GM20431 (cell line): Measurements from ENCODE around the gene STAM.

Experiments
- in situ Hi-C: fragments of 300-500 bp; cut with MseI, MboI; formaldehyde crosslinking; loops from one replicate; pipeline ENCODE4 v1.15.0; 2020; ENCODE audit warnings: low sequenced_read_pairs; ENCODE audit not compliant: unreplicated experiment

Gene STAM

DNA sequence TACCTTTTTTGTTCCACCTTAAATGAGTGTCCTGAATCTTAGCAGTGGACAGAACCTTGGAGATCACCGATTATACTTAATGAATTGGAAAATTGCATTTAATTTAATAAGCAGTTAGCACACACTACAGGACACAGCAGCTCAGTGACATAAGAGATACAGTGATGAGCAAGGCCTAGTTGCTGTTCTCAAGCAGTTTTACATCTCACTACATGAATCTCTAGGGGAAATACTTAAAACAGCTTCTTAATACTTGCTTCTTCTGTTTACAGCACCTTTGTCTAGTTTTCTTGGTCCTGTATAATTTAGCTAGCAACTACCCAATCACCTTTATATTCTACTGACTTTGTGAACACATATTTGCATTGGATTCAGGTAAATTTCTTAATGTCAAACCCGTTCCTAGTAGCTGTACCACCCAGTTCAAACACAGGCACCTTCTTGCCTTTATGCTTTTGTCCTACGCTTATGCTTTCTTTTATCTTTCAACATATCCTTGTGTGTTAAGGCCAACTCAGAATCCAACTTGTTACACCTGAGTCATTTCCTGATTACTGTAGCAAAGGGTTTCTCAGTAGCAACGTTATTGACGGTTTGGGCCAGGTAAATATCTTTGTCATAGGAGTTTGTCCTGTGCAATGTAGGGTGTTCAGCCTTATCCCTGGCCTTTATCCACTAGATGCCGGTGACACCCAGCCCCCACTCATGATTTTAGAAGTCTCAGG lies 1.8 kb downstream of the STAM start:
- in situ Hi-C loops, result no loop called here

DNA sequence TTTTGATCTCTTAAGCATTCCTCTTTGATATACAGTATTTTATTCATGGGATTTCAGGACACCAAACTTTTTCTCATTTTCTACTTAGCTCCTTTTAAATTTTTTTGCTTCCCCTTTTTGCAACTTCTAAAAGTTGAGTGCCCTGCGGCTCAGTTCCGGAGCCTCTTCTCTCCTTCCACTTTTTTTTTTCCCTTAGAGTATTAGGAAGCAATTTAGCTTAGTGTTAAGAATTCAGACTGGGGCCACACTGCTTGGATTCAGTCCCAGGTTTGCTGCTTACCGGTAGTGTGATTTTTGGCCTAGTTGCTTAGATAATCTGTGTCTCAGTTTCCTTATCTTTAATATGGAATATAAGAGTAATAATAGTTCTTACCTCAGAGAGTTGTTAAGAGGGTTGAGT lies 3.4 kb downstream of the STAM start:
- in situ Hi-C loops, result no loop called here

DNA sequence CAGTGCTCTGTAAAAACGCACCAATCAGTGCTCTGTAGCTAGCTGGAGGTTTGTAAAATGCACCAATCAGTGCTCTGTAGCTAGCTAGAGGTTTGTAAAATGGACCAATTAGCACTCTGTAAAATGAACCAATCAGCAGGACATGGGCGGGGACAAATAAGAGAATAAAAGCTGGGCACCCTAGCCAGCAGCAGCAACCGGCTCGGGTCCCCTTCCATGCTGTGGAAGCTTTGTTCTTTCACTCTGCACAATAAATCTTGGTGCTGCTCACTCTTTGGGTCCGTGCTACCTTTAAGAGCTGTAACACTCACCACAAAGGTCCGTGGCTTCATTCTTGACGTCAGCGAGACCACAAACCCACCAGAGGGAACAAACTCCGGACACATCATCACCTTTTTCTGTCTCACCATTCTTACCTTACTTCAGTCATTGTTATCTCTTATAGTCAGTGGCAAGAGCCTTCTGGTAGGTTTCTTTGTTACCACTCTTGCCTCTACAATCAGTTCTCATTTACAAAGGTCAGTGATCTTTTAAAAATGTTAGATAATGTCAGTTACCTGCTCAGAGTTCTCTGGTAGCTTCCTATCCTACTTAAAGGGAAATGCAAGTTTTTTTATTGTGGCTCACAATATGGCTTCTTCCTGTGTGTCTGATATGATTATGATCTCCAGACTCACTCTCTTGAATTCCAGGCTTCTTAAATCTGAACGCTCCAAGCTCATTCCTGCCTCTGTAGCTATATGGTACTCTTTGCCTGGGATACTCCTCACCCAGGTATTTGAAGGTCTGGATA lies 4.5 kb downstream of the STAM start:
- in situ Hi-C loops, result no loop called here

DNA sequence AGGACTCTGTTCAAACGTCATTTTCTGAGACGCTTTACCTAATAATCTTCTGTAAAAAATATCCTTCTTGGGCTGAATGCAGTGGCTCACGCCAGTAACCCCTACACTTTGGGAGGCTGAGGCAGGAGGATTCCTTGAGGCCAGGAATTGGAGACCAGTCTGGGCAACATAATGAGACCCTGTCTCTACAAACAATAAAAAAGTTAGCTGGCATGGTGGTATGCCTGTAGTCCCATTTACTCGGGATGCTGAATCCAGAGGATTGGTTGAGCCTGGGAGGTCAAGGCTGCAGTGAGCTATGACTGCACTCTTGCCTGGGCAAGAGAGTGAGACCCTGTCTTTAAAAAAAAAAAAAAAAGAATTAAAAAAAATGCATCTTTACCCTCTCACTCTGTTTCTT lies 5.1 kb downstream of the STAM start:
- in situ Hi-C loops, result no loop called here

DNA sequence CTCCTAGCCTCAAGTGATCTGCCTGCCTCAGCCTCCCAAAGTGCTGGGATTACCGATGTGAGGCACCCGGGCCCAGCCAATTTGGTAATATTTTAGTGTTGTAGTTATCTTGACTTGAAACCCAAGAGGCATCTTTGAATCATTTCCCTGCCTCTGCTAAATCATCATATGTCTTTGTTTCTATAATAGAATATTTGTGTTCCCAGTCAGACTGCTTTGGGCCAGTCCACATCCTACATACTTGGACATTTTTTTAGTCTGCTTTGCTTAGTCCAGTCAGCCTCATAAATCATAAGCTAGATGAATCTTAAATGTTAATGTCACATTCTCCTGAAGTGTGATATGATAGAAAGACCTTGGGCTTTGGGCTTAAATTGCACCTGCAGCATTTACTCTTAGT lies 5.9 kb downstream of the STAM start:
- in situ Hi-C loops, result no loop called here

DNA sequence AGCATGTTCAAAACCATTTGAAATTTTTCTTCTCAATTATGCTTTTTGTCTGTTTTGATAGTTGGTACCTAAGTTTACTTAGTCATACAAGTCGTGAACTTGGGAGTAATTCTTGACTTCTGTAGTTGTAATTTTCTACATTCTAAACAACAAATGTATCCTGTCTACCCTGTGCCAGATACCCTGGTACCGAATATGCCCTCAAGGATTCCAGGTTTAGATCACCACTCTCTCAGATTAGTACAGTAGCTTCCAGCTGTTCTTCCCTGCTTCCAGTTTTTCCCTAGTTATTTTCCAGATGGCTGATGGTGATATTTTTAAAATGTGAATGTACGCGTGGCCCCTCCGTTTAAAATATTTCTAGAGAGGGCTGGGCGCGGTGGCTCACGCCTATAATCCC lies 6.5 kb downstream of the STAM start:
- in situ Hi-C loops, result no loop called here

DNA sequence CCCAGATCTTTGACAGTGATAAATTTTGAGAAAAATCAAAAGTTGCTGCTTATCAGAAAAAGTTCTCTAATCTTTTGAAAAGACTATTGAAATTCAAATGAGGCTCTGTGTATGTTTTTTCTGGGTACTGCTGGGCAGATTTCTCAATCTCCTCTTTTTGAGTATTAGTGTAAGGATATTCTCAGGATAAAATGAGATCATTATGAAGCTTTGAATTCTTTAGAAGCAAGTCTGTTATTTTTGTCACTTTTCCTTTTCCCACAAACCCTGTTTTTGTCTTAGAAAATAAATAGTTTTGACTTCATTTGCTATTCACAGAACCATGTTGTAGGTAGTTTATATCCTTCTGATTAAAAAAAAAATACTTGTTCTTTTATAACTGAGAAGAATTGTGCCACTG lies 7.9 kb downstream of the STAM start:
- in situ Hi-C loops, result no loop called here

DNA sequence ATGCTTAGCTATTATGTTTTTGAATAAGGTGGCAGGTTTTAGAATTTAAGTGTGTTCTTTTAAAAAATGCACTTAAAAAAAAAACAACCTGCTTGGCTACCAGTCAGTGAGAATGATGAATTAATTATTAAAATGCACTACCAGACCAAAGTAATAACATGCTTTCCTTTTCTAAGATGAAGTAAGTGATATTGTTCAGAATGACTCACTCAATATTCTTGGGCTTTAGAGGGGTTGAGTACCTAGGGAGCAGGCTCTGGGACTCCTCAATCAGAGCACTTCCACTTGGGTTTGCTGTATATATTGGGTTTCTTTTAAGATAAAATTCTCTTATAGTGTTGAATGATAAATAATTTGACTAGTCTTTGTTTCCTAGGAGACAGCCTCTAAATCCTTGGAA lies 8.6 kb downstream of the STAM start:
- in situ Hi-C loops, result no loop called here

DNA sequence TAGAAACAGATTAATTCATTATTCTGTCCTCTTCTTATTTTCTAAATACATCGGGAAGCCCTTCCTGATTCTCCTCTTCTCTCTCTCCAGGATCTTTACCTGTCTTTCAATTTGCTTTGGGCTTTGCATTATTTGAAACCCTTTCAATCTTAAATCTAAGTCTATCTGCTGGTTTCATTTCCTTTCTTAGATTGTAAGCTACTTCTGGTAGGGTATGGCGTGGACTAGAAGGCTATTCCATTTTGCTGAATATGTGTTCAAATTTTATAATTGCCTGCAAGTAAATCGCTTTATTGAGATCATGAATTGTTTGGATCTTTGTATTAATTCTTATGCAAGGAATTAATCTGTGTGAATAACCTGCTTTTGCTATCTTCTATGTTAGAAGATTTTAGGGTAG lies 11.1 kb downstream of the STAM start:
- in situ Hi-C loops, result no loop called here

DNA sequence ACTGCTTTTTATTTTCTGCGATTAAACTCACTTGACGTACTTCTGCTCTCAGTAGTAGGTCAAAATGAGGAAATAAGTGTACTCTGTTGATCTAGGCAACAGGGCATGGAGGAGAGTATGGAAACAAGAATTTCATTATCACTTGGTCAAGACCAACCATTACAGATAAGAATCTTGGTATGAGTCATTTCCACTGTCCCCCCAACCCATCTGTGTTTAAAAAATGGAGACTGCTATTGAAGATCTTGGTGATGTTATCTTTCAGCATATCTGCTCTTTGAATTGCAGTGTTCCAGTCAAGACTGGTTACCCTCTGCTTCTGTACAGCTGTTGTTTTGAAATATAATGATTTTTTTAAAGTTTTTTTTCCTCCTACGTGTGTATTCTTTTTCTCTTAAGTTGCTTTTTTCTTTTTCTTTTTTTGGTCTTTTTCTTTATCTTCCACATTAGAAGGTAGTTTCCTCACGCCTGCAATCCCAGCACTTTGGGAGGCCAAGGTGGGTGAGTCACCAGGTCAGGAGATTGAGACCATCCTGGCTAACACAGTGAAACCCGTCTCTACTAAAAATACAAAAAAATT lies 11.7 kb downstream of the STAM start:
- in situ Hi-C loops, result no loop called here

DNA sequence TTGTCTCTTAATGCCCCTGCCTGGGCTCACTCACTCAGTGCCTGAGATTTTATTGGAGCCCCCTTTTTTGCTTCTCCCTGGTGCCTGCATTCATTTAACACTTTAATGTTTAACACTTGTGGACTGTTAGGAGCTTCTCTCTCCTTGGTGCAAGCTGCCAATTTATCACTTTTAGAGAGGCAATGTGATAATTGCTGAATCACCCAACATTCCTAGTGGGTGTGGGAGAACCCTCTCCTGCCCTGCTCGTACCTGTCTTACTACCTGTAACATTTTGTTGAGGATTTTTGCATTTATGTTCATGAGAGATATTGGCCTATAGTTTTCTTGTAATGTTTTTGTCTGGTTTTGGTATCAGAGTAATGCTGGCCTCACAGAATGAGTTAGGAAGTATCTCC lies 13.2 kb downstream of the STAM start:
- in situ Hi-C loops, result no loop called here

DNA sequence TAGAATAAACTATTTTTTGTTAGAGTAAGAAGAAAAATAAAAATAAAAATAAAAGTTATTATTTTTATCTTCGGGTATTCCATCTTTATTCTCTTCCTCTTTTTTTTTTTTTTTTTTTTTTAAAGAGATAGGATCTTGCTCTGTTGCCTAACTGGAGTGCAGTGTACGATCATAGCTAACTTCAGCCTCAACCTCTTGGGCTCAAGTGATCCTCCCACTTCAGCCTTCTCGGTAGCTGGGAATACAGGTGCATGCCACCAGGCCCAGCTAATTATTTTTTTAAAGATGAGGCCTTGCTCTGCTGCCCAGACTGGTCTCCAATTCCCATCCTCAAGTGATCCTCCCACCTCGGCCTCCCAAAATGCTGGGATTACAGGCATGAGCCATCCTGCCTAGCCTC lies 15.4 kb downstream of the STAM start:
- in situ Hi-C loops, result no loop called here

DNA sequence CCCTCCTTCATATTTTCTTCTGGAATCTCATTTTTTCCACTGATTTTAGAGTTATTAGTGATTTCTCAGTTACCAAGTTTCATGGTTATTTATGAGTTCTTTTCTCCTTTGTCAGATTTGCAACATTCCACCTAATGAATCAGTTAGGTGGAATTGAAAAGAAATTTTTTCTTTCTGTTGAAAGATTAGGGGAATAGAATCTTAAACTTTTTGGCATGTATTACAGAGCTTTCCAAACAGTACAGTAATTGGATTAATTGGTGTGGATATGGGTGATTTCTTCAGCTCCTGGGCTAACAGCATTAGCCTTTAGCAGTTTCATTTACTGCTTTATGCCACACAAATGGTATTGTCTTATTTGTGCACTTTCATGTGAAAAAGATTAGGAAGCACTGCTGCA lies 17.0 kb downstream of the STAM start:
- in situ Hi-C loops, result no loop called here

DNA sequence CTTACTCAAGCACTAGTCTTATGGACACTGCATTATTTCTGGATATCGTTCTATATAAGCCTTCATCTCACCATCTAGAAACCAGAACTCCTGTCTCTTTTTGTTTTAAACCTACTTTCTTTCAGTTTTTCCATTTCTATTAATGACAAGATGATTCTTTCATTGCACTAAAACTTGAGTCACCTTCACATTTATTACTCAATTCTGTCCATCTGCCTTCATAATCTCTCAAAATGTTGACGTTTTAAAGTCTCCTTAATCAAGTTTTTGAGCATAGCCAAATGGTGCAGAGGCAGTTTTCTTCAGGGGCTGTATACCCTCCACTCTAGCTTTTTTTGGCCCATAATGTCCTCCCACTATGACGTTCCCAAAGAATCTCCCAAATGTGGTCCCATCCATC lies 17.6 kb downstream of the STAM start:
- in situ Hi-C loops, result no loop called here

DNA sequence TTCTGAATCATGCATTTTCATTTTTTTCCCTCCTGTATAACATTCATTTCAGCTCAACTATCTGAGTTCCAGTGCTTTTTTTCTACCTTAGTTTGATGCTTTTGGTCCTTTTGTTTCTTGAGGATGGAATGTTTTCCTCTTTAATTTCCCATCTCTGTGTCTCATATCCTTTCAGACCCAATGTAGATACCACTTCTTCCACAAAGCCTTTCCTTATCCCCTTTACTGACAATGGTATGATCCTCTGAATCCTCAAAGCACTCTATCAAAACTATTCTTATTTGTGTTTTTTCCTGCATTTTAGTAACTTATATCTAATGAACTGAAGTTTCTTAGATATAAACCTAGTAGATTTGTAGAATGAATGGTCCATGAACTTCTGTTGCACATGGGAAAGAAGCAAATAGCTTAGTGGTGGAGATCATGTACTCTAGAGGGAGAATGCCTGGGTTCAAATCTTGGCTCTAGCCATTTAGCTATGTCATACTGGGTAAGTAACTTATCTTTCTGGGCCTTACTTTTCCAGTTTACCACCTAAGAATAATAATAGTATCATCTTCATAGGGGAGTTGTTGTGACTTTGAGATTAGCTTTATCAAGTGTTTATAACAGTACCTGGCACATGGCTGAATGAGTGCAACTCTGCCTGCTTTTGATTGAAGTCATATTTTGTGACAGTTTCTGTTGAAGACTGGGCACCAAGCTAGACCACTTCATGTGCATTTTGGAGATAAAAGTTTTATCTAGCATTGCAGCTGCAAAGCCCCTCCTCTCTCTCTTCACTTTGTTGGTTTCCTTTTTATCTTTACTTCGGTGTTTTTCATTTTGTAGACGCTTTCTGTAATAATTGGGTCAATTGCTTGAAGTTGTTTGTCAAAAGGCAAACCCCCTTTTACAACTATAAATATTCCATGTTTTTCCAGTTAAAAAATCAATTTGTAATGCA lies 18.5 kb downstream of the STAM start:
- in situ Hi-C loops, result no loop called here

DNA sequence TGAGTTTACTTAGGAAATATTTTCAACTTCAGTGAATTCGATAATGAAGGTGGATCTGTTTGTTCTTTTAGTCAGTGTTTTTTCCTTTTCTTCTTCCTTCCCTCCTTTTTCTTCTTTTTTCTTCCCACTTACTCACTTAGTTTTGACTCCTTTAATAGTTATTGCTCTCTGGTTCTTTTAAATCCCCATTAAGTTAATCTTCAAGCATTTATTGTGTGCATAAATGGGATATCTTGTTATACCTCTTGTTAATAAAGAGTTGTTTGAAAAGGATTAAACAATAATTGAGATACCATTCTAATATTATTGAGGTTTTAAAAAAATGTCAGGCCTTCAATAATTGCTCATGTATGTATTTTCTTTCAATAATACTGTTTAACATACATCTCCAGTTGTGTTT lies 19.5 kb downstream of the STAM start:
- in situ Hi-C loops, result no loop called here

DNA sequence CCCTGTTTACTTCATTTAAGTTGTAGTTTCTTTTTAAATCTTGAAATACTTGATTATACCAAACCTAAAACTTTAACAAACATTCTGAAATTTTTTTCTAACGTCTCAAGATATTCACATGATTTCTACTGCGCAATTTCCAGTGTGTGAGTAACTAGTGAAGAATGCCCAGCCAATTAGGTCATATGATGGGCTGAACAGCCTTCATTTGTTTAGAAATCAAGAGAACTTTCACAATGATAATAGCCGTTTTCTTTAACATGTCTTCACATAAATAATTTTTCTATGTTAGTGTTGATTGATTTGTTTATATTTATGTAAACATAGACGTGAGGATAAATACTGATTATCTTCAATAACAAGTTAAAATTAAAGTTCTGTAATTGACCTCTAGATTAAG lies 21.8 kb downstream of the STAM start:
- in situ Hi-C loops, result no loop called here

DNA sequence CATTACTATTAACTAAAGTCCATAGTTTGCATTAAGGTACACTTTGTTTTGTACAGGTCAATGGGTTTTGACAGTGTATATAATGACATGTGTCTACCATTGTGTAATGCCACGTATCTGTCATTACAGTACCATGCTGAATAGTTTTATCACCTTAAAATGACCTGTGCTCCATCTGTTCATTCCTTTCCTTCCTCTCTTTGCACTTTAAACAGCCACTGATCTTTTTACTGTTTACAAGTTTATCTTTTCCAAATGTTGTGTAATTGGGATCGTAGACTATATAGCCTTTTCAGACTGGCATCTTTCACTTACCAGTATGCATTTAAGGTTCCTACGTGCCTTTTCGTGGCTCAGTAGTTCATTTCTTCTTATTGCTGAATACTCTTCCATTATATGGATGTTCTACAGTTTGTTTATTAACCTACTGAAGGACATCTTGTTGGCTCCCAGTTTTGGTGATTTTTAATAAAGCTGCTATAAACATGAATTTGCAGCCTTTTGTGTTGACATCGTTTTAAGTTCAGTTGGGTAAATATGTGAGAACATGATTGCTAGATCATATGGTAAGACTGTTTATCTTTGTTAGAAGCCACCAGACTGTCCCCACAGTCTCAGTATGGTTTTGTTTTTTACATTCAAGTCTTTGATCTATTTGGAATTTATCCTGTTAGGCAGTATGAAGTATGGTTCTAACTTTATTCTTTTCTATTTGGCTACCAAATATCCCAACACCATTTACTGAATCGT lies 24.7 kb downstream of the STAM start:
- in situ Hi-C loops, result no loop called here

DNA sequence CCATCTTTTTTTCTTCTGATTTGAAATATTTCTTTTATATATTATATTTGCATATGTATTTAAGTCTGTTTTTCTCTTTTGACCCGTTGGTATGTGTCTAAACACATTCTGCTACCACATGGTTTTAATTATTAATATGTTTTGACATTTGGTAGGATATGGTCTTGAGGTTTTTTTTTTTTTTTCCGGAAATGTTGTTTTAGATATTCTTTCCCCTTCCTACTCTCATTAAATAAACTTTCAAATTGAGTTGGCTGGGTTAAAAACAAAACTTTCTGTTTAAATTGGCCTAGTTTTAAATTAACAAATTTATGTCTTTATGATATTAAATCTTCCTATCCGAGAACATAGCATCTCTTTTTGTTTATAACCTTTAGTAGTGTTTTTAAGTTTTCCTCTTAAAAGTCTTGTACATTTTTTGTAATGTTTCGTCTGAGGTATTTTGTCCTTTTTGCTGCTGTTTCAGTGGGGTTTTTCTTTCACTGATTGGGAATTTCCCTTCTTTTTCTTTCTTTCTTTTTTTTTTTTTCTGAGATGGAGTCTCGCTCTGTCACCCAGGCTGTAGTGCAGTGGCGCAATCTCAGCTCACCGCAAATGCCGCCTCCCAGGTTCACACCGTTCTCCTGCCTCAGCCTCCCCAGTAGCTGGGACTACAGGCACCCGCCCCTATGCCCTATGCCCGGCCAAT lies 25.4 kb downstream of the STAM start:
- in situ Hi-C loops, result no loop called here
